Measurements from ENCODE around the gene LRRN3. TPM values are rescaled to one million over a fixed set of nuclear protein-coding genes. Genes with fewer than 3 reads are reported as not detected.

The LRRN3 gene
- total and polyA plus RNA-seq, 3 experiments from 2014 or later, result 18.8 to 101 (median 91.4) TPM

DNA sequence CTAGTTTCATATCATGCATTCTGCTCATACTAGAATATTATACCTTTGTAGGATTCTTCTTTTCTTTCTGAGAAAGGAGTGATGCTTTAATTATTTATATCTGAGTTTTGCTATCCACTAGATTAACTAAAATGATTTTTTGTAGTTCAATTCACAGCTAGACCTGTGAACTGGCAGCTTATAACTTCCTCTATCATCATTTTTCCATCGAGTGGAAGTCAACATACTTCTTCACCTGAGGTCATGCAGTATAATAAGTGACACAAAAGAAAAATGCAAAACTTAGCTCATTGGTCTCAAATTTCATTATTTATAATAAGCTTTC lies 8.0 kb downstream of the LRRN3 start:
- Histone ChIP-seq H3K27ac (ENCODE audit: low read depth, low read length) (no peak overlapping the region), H3K4me3 (ENCODE audit: low read length) (no peak overlapping the region), H3K9me3 (ENCODE audit: low read length) (no peaks in the 10 kb centered on the region), H3K36me3 (ENCODE audit: insufficient read depth, low read length) (no peaks in the 10 kb centered on the region), H3K27me3 (ENCODE audit: insufficient read depth, low read length, poor library complexity, severe bottlenecking) (no peaks in the 10 kb centered on the region), H3K4me1 (ENCODE audit: insufficient read depth, low read length) (peaks cover 15% of the 10 kb centered on the region)
- Mint-ChIP-seq H3K9me3 (no peaks in the 10 kb centered on the region), H3K27me3 (no peaks in the 10 kb centered on the region), H3K4me1 (peaks cover 11 to 59% (median 39%) of the 10 kb centered on the region in 3 donors), H3K4me3 (peak overlapping the region in 1 of 7 donors; percentile 61), H3K27ac (no peak overlapping the region), H3K36me3 (peaks cover 0 to 43% (median 0%) of the 10 kb centered on the region in 3 donors)
- DNase-seq, result no peak
- CTCF ChIA-PET, result interaction anchor here (0.8 to 1.7 kb wide), 14 partner anchors 11 to 1106 kb away, joined by 3 to 9 read pairs (median 4); no protein-coding TSS in a partner anchor
- POLR2A ChIA-PET, result interaction anchor here (0.7 kb wide), 1 partner anchor 16 kb away, joined by 4 read pairs; no protein-coding TSS in a partner anchor

DNA sequence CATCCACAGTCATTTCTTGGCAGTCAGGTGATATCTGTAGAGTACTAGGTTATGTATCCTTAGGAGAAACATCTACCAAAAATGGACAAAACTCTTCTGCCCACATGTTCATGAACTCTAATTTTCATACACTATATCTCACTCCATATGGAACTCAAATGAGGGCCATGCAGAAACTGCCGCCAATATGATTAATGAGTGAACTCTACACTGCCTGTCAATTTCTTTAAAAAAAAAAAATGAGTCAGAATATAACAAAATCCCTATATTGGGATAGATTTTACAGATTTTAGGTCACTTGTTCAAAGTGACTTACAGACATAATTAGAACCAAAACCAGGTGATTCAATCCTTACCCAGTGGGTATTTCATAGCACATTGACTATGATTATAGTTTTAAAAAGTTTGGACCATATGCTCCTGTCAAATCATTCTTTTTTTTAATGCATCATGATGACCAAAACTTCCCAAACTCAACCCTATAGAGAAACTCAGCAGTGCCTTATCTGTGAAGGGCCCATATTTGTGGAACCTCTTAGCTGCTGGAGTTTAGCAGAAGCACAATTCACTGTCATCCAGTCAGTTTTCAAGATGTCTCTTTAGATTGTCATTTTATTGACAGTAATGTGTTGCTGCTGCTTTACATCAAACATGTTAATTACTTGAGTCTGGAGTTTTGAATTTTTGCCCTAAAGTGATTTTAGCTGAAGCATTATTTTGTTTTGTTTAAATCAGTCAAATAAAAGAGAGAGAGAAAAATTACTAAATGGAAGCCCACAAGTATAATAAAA lies 11.1 kb downstream of the LRRN3 start:
- CTCF ChIA-PET, result no interaction called here
- no peaks in the 10 kb centered on the region for H3K27me3 Mint-ChIP-seq
- H3K36me3 ChIP-seq (ENCODE audit: insufficient read depth, low read length), result no peaks in the 10 kb centered on the region
- H3K4me3 Mint-ChIP-seq, result no peak overlapping the region
- no peaks in the 10 kb centered on the region for H3K9me3 ChIP-seq (ENCODE audit: low read length)
- H3K27me3 ChIP-seq (ENCODE audit: insufficient read depth, low read length, poor library complexity, severe bottlenecking), result no peaks in the 10 kb centered on the region
- no peak overlapping the region for H3K4me3 ChIP-seq (ENCODE audit: low read length)
- H3K4me1 Mint-ChIP-seq, result peaks cover 4 to 68% (median 21%) of the 10 kb centered on the region in 3 donors
- H3K9me3 Mint-ChIP-seq, result no peaks in the 10 kb centered on the region
- peaks cover 0 to 51% (median 0%) of the 10 kb centered on the region in 3 donors for H3K36me3 Mint-ChIP-seq
- POLR2A ChIA-PET, result no interaction called here
- H3K27ac Mint-ChIP-seq, result peak overlapping the region in 1 of 8 donors; percentile 12
- peaks cover 1% of the 10 kb centered on the region for H3K4me1 ChIP-seq (ENCODE audit: insufficient read depth, low read length)
- no peak for DNase-seq
- no peak overlapping the region for H3K27ac ChIP-seq (ENCODE audit: low read depth, low read length)

GRCh38 chr7:111103136-111103535 lies 12.2 kb downstream of the LRRN3 start:
- H3K4me3 ChIP-seq (ENCODE audit: low read length), result no peak overlapping the region
- CTCF ChIA-PET, result no interaction called here
- H3K9me3 ChIP-seq (ENCODE audit: low read length), result no peaks in the 10 kb centered on the region
- Mint-ChIP-seq H3K36me3 (peaks cover 0 to 48% (median 0%) of the 10 kb centered on the region in 3 donors), H3K9me3 (no peaks in the 10 kb centered on the region), H3K27me3 (no peaks in the 10 kb centered on the region), H3K27ac (peak overlapping the region in 1 of 8 donors; percentile 38), H3K4me1 (peaks cover 4 to 69% (median 15%) of the 10 kb centered on the region in 3 donors), H3K4me3 (peak overlapping the region in 1 of 7 donors; percentile 42)
- H3K36me3 ChIP-seq (ENCODE audit: insufficient read depth, low read length), result no peaks in the 10 kb centered on the region
- no peaks in the 10 kb centered on the region for H3K4me1 ChIP-seq (ENCODE audit: insufficient read depth, low read length)
- POLR2A ChIA-PET, result no interaction called here
- H3K27ac ChIP-seq (ENCODE audit: low read depth, low read length), result no peak overlapping the region
- H3K27me3 ChIP-seq (ENCODE audit: insufficient read depth, low read length, poor library complexity, severe bottlenecking), result no peaks in the 10 kb centered on the region
- DNase-seq, result no peak

DNA sequence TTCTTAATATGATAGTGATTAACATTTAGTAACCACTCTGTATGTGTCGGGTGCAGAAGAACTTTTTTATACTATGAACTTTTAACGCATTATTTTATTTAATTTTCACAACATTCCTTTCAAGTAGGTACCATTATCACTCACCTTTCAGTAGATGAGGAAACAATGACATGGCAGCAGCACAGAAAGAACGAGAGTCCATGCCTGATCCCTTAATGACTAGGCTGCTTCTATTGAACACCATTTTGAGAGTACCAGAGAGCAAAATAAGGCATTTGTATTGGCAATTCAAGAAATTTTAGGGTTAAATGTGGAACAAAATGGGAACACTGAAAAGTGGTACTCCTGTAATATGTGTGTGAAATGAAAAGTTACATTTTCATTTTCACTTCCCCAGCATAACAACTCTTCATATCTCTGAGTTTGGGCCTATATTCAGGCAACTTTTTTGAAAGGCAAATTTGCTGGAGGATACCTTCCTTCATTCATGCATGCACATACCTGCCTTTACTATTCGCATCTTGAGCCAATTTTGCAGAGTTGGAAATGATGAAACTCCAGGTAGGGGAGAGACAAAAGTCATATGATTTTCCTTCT lies 12.8 kb downstream of the LRRN3 start:
- DNase-seq, result no peak
- Mint-ChIP-seq H3K4me1 (peaks cover 4 to 66% (median 8%) of the 10 kb centered on the region in 3 donors), H3K36me3 (peaks cover 0 to 45% (median 0%) of the 10 kb centered on the region in 3 donors), H3K27me3 (no peaks in the 10 kb centered on the region), H3K4me3 (peak overlapping the region in 1 of 7 donors; percentile 42), H3K27ac (peak overlapping the region in 2 of 8 donors; percentile 47), H3K9me3 (no peaks in the 10 kb centered on the region)
- no peaks in the 10 kb centered on the region for H3K9me3 ChIP-seq (ENCODE audit: low read length)
- H3K36me3 ChIP-seq (ENCODE audit: insufficient read depth, low read length), result no peaks in the 10 kb centered on the region
- H3K27ac ChIP-seq (ENCODE audit: low read depth, low read length), result no peak overlapping the region
- ChIA-PET POLR2A (no interaction called here), CTCF (no interaction called here)
- no peaks in the 10 kb centered on the region for H3K27me3 ChIP-seq (ENCODE audit: insufficient read depth, low read length, poor library complexity, severe bottlenecking)
- H3K4me3 ChIP-seq (ENCODE audit: low read length), result no peak overlapping the region
- no peaks in the 10 kb centered on the region for H3K4me1 ChIP-seq (ENCODE audit: insufficient read depth, low read length)

DNA sequence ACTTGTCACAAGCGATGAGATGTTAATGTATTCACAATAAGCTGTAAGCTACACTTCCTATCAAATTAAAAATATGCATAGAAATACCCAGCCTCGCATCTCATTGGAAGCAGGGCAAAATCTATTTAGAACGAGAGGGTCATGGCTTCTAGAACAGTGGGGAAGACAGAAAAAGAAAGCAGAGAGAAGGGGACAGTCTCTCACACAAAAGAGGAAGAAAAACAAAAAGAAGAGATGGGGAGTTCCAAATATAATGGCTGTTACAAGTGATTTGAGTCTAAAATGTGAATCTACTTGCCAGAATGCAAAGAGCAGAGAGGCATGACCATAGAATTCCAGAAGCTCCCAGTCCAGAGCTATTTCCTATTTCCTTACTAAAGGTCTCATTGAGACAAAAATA lies 13.8 kb downstream of the LRRN3 start:
- peaks cover 0 to 51% (median 0%) of the 10 kb centered on the region in 3 donors for H3K36me3 Mint-ChIP-seq
- Histone ChIP-seq H3K27me3 (ENCODE audit: insufficient read depth, low read length, poor library complexity, severe bottlenecking) (no peaks in the 10 kb centered on the region), H3K4me3 (ENCODE audit: low read length) (no peak overlapping the region), H3K9me3 (ENCODE audit: low read length) (no peaks in the 10 kb centered on the region), H3K27ac (ENCODE audit: low read depth, low read length) (no peak overlapping the region), H3K4me1 (ENCODE audit: insufficient read depth, low read length) (no peaks in the 10 kb centered on the region), H3K36me3 (ENCODE audit: insufficient read depth, low read length) (no peaks in the 10 kb centered on the region)
- CTCF ChIA-PET, result no interaction called here
- H3K27ac Mint-ChIP-seq, result peak overlapping the region in 1 of 8 donors; percentile 5
- peaks cover 2 to 69% (median 4%) of the 10 kb centered on the region in 3 donors for H3K4me1 Mint-ChIP-seq
- DNase-seq, result no peak
- no peak overlapping the region for H3K4me3 Mint-ChIP-seq
- no peaks in the 10 kb centered on the region for H3K9me3 Mint-ChIP-seq
- POLR2A ChIA-PET, result no interaction called here
- no peaks in the 10 kb centered on the region for H3K27me3 Mint-ChIP-seq

- Histone ChIP-seq H3K4me3 (ENCODE audit: low read length) (no peak overlapping the region), H3K9me3 (ENCODE audit: low read length) (no peaks in the 10 kb centered on the region), H3K27ac (ENCODE audit: low read depth, low read length) (no peak overlapping the region), H3K27me3 (ENCODE audit: insufficient read depth, low read length, poor library complexity, severe bottlenecking) (no peaks in the 10 kb centered on the region), H3K4me1 (ENCODE audit: insufficient read depth, low read length) (no peaks in the 10 kb centered on the region), H3K36me3 (ENCODE audit: insufficient read depth, low read length) (no peaks in the 10 kb centered on the region)
- Mint-ChIP-seq H3K27me3 (no peaks in the 10 kb centered on the region), H3K9me3 (no peaks in the 10 kb centered on the region), H3K36me3 (peaks cover 0 to 51% (median 0%) of the 10 kb centered on the region in 3 donors), H3K4me1 (peaks cover 2 to 69% (median 4%) of the 10 kb centered on the region in 3 donors), H3K4me3 (no peak overlapping the region), H3K27ac (no peak overlapping the region)
- POLR2A ChIA-PET, result no interaction called here
- CTCF ChIA-PET, result no interaction called here
- no peak for DNase-seq
Observed at GRCh38 chr7:111105269-111105668, 14.3 kb downstream of the LRRN3 start.

DNA sequence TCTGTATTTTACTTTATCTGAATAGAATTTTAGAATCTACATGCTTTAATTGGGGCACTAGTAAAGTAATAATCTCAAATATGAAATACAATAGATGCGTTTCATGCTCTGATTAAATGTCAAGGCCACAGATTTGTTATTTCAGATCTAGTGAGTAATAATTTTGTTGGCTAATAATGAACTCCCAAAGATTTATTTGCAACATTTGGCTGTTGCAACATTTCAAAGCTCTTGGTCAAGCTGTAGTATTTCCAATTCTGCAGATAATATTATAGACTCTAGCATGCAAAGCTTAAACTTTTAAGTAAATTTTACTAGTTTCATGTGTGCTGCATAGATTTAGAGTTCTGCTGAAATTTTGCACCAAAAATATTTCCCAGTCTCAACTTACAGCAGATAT lies 16.7 kb downstream of the LRRN3 start:
- Histone ChIP-seq H3K9me3 (ENCODE audit: low read length) (no peaks in the 10 kb centered on the region), H3K27ac (ENCODE audit: low read depth, low read length) (no peak overlapping the region), H3K4me1 (ENCODE audit: insufficient read depth, low read length) (no peaks in the 10 kb centered on the region), H3K4me3 (ENCODE audit: low read length) (no peak overlapping the region), H3K36me3 (ENCODE audit: insufficient read depth, low read length) (no peaks in the 10 kb centered on the region), H3K27me3 (ENCODE audit: insufficient read depth, low read length, poor library complexity, severe bottlenecking) (no peaks in the 10 kb centered on the region)
- no peak overlapping the region for H3K4me3 Mint-ChIP-seq
- CTCF ChIA-PET, result no interaction called here
- peaks cover 0 to 52% (median 0%) of the 10 kb centered on the region in 3 donors for H3K36me3 Mint-ChIP-seq
- no peaks in the 10 kb centered on the region for H3K9me3 Mint-ChIP-seq
- no peak overlapping the region for H3K27ac Mint-ChIP-seq
- POLR2A ChIA-PET, result no interaction called here
- no peak for DNase-seq
- H3K27me3 Mint-ChIP-seq, result no peaks in the 10 kb centered on the region
- peaks cover 2 to 71% (median 8%) of the 10 kb centered on the region in 3 donors for H3K4me1 Mint-ChIP-seq

- Histone ChIP-seq H3K9me3 (ENCODE audit: low read length) (no peaks in the 10 kb centered on the region), H3K27ac (ENCODE audit: low read depth, low read length) (no peak overlapping the region), H3K4me3 (ENCODE audit: low read length) (no peak overlapping the region), H3K4me1 (ENCODE audit: insufficient read depth, low read length) (no peaks in the 10 kb centered on the region), H3K36me3 (ENCODE audit: insufficient read depth, low read length) (no peaks in the 10 kb centered on the region), H3K27me3 (ENCODE audit: insufficient read depth, low read length, poor library complexity, severe bottlenecking) (no peaks in the 10 kb centered on the region)
- Mint-ChIP-seq H3K36me3 (peaks cover 0 to 53% (median 0%) of the 10 kb centered on the region in 3 donors), H3K27me3 (no peaks in the 10 kb centered on the region), H3K27ac (no peak overlapping the region), H3K4me3 (no peak overlapping the region), H3K9me3 (no peaks in the 10 kb centered on the region), H3K4me1 (peaks cover 2 to 72% (median 8%) of the 10 kb centered on the region in 3 donors)
- DNase-seq, result no peak
- CTCF ChIA-PET, result no interaction called here
- POLR2A ChIA-PET, result no interaction called here
Observed at GRCh38 chr7:111108000-111108399, 17.1 kb downstream of the LRRN3 start.
